Measurements from ENCODE around the gene OR6Y1.

Gene OR6Y1, protein sequence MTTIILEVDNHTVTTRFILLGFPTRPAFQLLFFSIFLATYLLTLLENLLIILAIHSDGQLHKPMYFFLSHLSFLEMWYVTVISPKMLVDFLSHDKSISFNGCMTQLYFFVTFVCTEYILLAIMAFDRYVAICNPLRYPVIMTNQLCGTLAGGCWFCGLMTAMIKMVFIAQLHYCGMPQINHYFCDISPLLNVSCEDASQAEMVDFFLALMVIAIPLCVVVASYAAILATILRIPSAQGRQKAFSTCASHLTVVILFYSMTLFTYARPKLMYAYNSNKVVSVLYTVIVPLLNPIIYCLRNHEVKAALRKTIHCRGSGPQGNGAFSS

DNA sequence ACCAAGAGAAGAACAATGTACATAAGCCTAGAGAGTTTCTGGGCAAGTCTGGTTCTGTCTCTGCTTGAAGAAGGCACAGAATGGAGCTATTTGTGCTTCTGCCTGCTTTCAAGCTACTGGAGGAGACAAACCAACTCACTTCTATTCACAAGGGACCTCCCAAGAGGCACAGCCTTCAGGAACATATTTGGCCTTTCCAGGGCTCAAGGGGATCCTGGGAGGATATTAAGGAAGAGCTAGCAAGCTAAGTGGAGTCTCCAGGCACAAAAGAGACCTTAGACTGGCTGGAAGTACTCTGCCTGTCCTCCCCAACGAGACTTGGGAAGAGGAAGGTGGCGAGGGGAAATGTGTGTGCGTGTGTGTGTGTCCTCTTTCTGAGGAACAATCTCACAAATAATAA is at the start of gene OR6Y1:
TSS of gene OR6Y1 (minus strand) at position 54 of the 400 bp plus-strand sequence. CDS start 6,300 bp downstream, outside the sequence.
- no peak for DNase-seq

DNA sequence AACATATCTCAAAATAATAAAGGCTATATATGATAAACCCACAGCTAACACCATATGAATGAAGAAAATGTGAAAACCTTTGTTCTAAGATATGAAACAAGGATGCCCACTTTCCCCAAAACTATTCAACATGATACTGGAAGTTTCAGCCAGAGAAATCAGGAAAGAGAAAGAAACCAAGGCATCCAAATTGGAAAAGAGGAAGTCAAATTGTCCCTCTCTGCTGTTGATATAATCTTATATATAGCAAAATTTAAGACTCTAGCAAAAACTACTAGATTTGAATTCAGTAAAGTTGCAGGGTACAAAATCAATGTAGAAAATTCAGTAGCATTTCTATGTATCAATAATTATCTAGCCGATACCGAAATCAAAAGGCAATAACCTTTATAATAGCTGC is 46.5 kb upstream of the OR6Y1 start:
- no peak for DNase-seq

DNA sequence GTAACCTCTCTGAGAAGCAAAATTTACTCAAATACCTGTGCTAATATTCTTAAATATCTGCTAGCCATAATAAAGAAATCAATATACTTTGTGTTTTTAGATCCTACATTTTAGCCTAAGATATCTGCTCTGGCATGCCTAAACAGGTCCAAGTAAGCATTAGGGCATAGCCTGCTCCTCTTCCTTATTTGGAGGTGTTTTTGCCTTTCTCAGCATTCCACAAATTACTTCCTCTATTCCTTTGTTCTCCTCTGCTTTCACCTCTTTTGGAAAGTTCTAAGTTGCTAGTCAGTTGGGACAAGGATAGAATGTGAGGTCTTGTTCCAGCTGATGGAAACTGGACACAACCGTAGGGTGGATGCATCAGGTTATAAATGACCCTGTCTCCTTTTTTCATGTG is 32.7 kb upstream of the OR6Y1 start:
- no peak for DNase-seq

DNA sequence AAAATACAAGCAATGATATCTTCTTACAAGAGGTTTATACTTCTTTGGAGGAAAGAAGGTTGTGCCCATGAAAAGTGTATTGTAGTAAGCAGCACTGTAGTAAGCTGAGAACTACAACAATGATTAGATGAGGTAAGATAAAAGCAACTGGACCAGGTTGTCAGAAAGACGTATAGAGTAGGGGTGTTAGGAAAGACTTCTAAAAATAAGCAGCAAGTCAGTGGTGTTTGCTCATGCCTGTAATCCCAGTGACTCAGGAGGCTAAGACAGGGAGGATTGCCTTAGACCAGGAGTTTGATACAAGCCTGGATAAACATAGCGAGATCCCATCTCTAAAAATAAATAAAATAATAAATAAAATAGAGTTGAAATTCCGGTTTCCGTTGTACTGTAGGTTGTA is 29.8 kb upstream of the OR6Y1 start:
- no peak for DNase-seq

DNA sequence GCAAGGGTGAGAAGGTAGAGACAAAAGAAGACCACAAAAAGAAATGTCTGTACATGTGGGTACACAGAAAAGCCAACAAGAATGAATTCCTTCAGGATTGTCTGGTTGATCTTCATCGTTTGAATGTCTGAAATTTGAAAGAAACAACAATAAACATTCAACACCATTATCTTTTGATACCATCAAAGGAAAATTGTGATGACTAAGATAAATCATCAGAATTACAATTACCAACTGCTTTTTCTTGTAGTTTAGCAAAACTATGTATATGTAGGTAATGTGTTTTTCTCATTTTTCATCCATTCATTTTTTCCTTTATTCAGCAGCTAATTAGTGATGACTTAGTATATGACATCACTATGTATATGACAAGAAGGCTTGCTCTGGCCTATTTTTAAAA is 25.5 kb upstream of the OR6Y1 start, which contains the start of gene OR10X1:
TSS of gene OR10X1 (minus strand) at position 167 of the 400 bp plus-strand sequence. CDS start at position 167, 0 bp downstream.
- no peak for DNase-seq

DNA sequence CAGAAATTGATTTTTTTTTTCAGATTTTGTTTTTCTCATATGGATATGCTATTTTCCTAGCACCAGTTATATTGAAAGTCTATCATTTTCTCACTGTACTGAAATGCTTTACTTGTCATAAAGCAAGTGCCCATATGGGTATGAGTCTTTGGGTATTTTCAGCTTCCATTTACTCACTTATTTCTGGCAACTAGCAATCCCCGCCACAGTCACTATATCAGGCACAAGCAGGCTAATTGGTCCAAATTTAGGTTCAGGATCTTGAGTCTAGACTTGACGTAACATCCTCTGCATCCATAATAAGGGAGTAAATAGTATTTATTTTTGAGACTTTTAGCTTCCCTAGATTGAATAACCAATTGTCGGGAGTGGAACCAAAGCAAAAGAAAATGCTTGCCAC is 23.4 kb upstream of the OR6Y1 start:
- no peak for DNase-seq

DNA sequence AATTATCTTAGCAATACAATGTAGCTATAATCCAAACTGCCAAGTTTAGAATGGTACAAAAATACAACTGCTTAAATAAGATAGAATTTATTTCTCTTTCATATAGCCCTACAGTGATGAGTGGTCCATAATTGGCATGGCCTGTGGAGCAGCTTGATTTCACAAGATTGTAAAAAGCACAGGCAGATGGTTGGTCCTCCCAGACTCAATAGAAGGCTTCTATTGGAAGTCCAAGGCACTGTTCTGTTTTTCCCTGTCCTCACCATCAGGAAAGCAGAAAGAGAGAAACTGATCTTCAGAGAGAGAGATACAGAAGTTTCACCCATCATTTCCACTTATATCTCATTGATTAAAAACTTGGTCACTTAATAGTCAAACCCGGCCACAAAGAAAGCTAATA is 18.0 kb upstream of the OR6Y1 start:
- DNase-seq, result no peak

DNA sequence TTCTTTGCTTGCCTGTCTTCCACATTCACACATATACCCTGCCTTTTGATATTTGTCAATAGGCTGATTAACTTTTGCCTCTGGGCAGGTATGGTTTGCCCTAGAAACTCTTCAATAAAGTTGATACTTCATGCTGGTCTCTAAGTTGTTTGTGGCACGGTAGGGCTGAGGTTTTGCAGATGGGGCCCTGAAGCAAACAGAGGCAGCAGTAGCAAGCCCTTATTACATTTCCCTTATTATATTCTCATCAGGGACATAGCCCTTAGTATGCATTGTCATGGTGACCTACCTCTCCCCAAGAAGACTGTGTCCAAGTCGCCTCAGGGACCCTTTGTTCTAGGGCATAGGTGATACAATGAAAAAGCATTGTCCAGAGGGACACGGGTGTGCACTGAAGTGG is 16.3 kb upstream of the OR6Y1 start, which contains the start of gene OR6P1:
TSS of gene OR6P1 (minus strand) at position 101 of the 400 bp plus-strand sequence. CDS start 6,976 bp downstream, outside the sequence.
- no peak for DNase-seq

DNA sequence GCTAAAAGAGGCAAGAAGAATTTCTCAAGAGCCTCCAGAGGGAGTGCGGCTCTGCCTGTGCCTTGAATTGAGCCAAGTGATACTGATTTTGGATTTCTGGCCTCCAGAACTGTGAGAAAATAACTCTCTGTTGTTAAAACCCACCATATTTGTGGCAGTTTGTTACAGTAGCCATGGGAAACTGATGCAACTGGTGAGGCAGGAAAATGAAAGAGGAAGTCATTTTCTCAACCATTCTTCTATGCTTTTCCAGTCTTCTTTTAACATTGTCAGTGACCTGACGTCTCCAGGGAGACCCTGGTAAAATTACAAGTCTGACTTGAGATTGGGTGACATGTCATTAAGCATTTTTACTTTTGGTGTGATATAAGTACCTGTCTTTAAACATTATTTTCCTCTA is 10.4 kb upstream of the OR6Y1 start:
- no peak for DNase-seq

DNA sequence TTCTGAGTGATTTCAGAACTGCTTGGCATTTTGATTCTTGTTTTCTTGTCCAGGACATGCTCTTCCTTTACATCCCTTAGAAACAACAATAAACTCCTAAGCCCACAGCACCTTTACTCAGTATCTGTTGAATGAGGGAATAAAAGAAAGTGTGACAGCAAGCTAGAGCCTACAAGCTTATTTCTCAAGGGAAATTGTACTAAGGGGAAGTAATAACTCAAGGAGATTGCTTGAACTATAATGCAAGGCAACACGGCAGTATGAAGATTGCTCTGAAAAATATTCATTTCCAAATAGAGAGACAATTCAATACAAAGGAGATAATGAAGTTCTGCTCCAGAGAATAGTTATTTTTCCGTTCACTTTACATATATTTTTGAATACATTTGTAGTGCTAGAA is 9.6 kb upstream of the OR6Y1 start:
- DNase-seq, result no peak

DNA sequence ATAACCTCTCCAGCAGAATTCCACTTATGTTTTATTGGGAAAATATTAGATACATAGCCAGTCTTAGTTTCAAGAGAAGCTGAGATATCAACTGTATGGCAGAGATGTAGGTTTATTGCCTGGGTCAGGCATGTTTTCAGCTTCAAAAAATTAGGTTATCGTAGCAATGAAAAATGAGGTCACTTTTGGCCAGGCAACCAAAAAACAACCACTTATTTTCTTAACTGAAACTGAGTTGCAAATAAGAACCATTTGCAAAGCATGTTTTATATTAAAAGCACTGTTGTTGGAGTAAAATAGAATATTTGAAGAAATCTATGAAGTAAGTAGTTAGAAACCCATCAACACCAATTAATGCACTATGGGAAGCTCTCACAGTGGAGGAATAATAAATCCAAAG is 5.5 kb upstream of the OR6Y1 start:
- no peak for DNase-seq

DNA sequence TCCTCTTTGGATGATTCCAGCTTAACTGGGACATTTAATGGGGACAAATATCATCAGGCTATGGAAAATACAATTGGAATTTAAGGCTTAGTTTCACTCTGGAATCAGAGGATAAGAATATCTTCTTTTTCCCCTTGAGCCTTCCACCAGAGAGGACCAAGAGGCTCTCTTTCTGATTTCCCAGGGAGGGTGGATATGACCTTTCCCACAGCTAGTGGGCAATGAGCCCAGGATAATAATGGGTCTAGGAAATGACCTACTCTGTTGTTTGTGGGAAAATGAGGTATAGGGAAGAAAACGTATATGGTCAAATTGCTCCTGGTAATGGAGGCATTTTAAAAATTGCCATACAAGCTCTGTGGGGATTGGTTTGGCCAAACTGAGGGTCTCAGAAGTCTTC is 1.9 kb downstream of the OR6Y1 start:
- DNase-seq, result no peak

DNA sequence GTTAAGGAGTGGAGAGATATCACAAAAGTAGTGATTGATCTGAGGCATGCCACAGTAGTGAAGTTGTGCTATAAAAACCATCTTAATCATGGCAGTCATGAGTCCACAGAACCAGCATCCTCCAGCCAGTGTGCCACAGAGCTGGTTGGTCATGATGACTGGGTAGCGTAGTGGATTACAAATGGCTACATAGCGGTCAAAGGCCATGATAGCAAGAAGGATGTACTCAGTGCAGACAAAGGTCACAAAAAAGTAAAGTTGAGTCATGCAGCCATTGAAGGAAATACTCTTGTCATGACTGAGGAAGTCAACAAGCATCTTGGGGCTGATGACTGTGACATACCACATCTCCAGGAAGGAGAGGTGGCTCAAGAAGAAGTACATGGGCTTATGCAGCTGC is 6.7 kb downstream of the OR6Y1 start:
- no peak for DNase-seq

DNA sequence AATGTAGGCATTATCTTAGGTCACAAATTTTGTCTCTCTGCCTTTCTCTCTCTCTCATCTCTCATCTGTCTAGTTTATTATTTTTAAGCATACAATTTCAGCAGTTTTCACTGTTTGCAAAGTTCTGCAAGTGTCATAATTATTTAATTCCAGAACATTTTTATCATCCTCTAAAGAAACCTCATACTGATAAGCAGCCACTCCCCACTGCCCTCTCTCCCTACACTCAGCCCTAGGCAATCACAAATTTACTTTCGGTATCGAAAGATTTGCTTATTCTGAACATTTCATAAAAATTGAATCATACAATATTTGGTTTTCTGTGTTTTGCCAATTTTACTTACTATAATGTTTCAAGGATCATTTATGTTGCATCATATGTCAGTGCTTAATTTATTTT is 16.6 kb downstream of the OR6Y1 start:
- DNase-seq, result no peak

DNA sequence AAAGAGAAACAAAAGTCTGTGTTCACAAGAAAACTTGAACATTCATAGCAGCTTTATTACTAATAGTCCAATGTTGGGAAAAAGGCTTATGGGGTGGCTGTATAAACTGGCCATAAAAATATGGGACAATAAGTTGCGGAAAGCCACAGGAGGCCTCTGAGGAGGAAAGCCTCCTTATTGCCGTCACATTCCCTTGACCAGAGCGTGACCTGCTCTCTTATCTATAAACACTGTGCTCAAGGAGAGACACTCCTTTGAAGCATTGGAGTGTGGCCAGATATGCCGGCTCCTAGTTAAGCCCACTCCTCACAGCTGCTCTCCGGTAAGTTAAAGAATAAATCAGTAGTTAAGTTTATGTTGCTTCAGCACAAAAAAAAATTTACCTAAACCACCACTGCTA is 19.7 kb downstream of the OR6Y1 start:
- no peak for DNase-seq

DNA sequence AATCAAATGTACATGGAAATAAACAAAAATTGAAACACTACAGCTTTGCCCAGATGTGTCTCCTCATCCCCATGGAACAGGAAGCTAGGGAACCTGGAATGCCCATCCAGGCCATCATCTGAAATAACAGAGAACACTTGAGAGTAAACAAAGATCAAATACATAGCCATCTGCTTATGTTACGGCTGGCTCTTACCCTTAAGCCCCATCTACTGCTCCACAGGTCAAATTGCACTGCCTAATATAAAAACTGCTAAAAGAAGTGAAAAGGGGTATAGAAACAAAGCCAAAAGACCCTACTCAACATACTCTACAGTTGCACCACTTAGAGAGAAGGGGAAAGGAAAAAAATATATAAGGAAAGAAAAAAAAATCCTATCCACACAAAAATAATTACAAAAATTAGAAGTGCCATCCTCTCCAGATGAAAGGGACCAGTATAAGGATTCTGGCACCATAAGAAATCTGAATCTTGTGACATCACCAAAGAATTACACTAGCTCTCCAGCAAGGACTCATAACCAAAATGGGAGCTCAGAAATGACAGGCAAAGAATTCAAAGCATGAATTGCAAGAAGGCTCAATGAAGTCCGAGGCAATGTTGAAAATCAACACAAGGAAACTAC is 26.9 kb downstream of the OR6Y1 start:
- DNase-seq, result no peak

DNA sequence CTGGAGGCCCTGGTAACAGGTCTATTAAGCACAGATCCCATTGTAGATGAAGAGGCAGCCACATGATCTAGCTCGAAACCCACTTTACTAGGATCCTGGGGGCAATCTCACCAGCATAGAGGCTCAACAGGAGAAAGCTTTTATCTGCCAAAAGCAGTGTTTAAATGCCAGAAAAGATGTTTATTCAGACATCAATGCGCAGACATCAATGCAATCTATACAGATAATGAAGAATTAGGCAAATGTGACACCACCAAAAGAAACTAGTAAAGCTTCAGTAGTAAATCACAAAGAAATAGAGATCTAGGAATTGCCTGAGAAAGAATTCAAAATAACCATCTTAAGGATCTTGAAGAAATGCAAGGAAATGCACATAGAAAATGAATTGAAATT is 32.5 kb downstream of the OR6Y1 start:
- no peak for DNase-seq

DNA sequence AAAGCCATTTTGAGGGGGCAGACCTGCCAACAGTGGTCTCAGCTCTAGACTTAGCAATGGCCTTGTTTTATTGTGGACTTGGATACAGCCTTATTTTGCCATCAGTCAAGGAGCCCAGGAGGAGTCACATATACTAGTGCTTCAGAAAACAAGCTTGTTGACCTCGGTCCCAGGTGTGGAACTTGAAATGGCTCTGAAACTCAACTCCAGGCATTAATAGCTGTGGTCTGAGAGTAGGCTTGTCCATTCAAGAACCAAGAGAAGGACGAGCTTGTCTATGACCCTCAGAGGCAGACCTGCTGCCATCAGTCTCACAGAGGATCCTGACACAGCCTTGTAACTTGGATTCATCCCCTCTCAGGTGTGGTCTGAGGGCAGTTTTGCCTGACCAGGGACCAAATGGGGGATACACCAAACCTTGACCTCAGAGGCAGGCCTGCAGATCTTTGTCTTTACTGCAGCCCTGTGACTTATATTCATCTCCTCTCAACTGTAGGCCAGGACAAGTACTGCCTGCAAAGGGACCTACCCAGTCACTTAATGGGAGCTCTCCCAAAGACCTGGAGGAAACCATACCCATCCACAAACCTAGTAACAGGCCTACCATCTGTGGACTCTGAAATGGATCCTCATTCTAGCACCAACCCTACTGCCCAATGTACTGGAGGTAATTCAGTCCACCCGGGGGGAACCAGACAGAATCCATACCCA is 33.1 kb downstream of the OR6Y1 start:
- DNase-seq, result no peak

DNA sequence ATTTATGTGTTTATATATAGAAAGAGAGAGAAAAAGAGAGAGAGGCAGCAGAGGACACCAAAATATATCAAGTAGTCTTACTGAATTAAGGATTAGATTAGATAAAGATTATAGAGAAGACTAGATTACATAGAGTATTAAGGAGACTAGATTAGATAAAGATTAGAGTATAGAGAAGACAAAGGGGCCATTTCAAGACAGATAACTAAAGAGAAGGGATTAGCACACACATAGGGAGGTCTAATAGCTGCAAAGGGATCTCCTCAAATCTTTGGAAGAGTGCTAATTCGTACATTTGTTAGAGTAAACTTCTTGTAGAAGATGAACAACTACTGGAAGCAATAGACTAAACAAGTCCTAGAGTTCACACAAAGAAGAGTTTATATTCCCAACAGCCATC is 34.2 kb downstream of the OR6Y1 start:
- DNase-seq, result no peak

DNA sequence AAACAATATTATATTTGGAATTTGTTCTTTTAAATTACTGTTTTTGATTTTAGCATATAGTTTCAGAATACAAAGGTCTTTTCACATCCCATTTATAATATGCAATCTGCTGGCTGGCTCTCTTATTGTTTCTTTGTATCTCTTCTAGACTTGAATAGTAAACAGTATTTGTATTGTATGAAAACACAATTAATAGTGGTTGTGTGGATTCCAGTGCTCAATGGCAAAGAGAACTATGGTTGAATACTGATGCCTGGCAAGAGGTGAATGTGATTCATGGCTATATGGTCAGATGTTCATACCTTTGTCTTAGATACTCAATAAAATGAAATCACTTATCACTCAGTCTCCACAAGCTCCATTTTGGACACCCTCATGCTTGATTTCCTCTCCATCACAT is 37.2 kb downstream of the OR6Y1 start:
- DNase-seq, result no peak

DNA sequence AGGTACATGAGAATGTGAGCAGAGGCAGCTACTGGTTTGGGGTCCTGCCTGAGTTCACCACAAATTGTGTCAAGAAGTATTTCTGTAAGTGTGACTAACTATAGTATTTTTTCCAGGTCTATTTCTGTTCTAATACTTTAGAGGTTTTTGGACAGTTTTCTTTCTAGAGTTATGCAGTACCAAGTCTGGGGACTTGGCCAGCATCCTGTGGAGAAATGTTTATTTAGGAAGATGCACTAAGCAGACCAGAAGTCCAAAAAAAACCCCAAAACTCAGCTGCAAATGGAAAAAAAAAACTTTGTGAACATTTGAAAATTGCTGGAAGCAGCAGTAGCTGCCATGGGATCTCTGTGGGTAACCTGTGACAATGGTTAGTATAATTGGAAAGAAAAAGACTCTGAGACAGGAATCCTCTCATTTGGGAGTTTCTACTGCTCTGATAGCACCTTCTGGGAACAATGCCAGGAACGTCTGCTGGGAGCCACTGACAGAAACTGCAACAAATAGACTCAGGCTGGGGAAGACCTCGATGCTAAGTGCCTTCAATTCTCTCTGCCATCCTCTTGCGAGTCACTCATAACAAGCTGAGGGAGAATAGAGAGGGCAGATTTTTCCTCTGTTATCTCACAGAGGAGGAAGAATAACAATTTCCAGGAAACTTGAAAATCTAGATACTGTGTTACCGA is 44.6 kb downstream of the OR6Y1 start:
- DNase-seq, result no peak

DNA sequence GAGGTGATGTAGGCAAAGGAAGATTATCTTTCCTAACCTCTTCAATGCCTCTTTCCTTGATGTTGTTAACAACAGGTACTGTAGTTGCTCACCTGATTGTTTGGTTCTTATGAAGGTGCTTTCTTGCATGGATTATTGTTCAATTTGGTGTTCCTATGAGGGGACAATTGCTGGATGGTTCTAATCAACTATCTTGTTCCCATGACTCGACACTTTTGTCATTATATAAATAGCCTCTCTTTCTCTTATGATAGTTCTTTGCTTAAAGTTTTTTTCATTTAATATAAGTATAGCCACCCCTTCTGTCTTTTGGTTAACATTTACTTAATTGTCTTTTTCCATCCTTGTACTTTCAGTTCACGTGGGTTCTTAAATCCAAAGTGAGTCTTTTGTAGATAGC is 46.7 kb downstream of the OR6Y1 start:
- no peak for DNase-seq

DNA sequence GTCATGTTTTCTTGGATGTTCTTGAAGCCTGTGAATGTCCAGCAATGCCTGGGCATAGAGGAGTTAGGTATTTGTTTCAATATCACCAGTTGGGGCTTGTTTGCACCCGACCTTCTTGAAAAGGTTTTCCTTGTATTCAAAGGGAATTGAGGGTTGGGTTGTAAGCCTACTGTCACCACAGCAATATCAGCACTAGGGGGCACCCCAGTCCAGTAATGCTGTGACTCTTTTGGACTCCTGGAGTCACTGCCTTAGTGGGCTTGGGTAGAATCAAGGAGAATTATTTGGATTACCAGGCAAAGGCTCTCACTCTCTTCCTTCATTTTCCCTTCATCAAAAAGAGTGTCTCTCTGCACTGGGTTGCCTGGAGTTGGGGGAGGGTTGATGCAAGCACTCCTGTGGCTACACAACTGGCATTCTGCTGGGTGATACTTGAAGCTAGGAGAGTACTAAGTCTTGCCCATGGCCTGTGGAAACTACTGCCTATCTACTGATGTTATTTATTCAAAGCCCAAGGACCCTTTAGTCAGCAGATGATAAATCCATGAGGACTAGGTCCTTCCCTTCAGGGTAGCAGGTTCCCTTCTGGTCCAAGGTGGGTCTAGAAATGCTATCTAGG is 47.7 kb downstream of the OR6Y1 start:
- DNase-seq, result peak; percentile 45

Measured in activated naive CD4-positive, alpha-beta T cell treated with anti-CD3 and anti-CD28 coated beads, Interleukin-2, amount 50 U/mL, for 16 hours (primary cell).